BJ (cell line): Measurements from ENCODE around the gene CYP51A1. TPM values are rescaled to one million over a fixed set of nuclear protein-coding genes. Genes with fewer than 3 reads are reported as not detected.
A peak's percentile ranks its signal among the peaks of the same experiment; 100 is the strongest.
"Not testable (repeated sequence)": the region's sequence is repeated elsewhere in the genome, so short reads cannot be mapped to it uniquely, and the experiment has no call there.

Experiments
- CTCF ChIA-PET: fragments of 350-600 bp; formaldehyde crosslinking; extraction: SDS; loops from one replicate; lab custom pipeline; 2021; ENCODE audit warnings: antibody characterized with exemption, inconsistent platforms; lab: Yijun Ruan, JAX
- POLR2A ChIA-PET: fragments of 300-600 bp; sonication (Branson Sonifier 250); formaldehyde crosslinking; extraction: SDS; loops from one replicate; lab custom pipeline; 2021; ENCODE audit warnings: antibody characterized with exemption; lab: Charles Lee
- DNase-seq: peaks from one replicate; pipeline ENCODE4 v3.0.0-alpha.2; 2011; ENCODE audit warnings: low read depth
- H3K27me3 ChIP-seq: 2 replicates; pipeline ENCODE4 v1.6.0; 2011; ENCODE audit warnings: low read length; ENCODE audit not compliant: control insufficient read depth, insufficient read depth
- H3K36me3 ChIP-seq: 2 replicates; pipeline ENCODE4 v1.5.1; 2011; ENCODE audit warnings: low read length; ENCODE audit not compliant: control insufficient read depth, insufficient read depth
- H3K4me3 ChIP-seq: 2 replicates; pipeline ENCODE4 v1.5.1; 2011; ENCODE audit warnings: low read depth, mild to moderate bottlenecking, control low read depth, low read length
- polyA minus RNA-seq: library from RNA; depleted of rRNA, polyadenylated mRNA; stranded (reverse); fragments of >200 nt; gene quantifications from 2 replicates; pipeline ENCODE4 v1.2.3, GENCODE V29; 2011; rRNA and poly(A)+ RNA removed
- polyA plus RNA-seq: library from polyadenylated mRNA; depleted of rRNA; stranded (reverse); fragments of >200 nt; gene quantifications from 2 replicates; pipeline ENCODE4 v1.2.3, GENCODE V29; 2011; rRNA removed
- TF ChIP-seq, protein P1 (sequence below): IDR thresholded peaks from 2 replicates; pipeline ENCODE4 v1.5.1; 2011; ENCODE audit warnings: low read depth, mild to moderate bottlenecking, control low read depth, inconsistent platforms, low read length, moderate library complexity; ENCODE audit not compliant: insufficient read depth

Gene CYP51A1
- polyA plus RNA-seq = 2.2 and 5.8 TPM in 2 replicates
- 3.4 and 6.3 TPM in 2 replicates for polyA minus RNA-seq

- no peaks in the 10 kb centered on the region for H3K36me3 ChIP-seq
- ChIA-PET CTCF (interaction anchor here (0.8 to 2.8 kb wide), 9 partner anchors 9 to 45 kb away, joined by 3 to 9 read pairs (median 3); partner anchors contain the start of gene LRRD1), POLR2A (no interaction called here)
- DNase-seq = peak; percentile 35
- TF ChIP-seq, protein P1, sequence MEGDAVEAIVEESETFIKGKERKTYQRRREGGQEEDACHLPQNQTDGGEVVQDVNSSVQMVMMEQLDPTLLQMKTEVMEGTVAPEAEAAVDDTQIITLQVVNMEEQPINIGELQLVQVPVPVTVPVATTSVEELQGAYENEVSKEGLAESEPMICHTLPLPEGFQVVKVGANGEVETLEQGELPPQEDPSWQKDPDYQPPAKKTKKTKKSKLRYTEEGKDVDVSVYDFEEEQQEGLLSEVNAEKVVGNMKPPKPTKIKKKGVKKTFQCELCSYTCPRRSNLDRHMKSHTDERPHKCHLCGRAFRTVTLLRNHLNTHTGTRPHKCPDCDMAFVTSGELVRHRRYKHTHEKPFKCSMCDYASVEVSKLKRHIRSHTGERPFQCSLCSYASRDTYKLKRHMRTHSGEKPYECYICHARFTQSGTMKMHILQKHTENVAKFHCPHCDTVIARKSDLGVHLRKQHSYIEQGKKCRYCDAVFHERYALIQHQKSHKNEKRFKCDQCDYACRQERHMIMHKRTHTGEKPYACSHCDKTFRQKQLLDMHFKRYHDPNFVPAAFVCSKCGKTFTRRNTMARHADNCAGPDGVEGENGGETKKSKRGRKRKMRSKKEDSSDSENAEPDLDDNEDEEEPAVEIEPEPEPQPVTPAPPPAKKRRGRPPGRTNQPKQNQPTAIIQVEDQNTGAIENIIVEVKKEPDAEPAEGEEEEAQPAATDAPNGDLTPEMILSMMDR = peak; percentile 18; the same call in 1 of the 2 replicates
- H3K27me3 ChIP-seq = no peaks in the 10 kb centered on the region
- peak within 1 kb of the TSS; percentile 75 for H3K4me3 ChIP-seq
These were observed at the start of gene CYP51A1 for GRCh38 chr7:92134271-92135051. Gene CYP51A1, minus strand, starts transcription at chr7:92134477. Its CDS starts 113 bp downstream, at chr7:92134364.

GRCh38 chr7:92178928-92179924, 44.9 kb upstream of the CYP51A1 start, which contains the start of gene LRRD1:
Gene LRRD1, minus strand, starts transcription at chr7:92179142. Its CDS starts 13,940 bp downstream, at chr7:92165202.
- peak; percentile 25 for DNase-seq
- Histone ChIP-seq H3K4me3 (peak within 1 kb of the TSS; percentile 37), H3K27me3 (no peaks in the 10 kb centered on the region), H3K36me3 (no peaks in the 10 kb centered on the region)
- TF ChIP-seq, protein P1 = peak; percentile 97
- CTCF ChIA-PET = interaction anchor here (0.7 to 1.9 kb wide), 19 partner anchors 9 to 282 kb away, joined by 3 to 17 read pairs (median 4); partner anchors contain the start of genes CYP51A1 and GATAD1
- POLR2A ChIA-PET = no interaction called here

- H3K36me3 ChIP-seq = no peaks in the 10 kb centered on the region
- TF ChIP-seq, protein P1 = no peak
- no peaks in the 10 kb centered on the region for H3K27me3 ChIP-seq
- ChIA-PET CTCF (interaction anchor here (0.7 to 1.5 kb wide), 8 partner anchors 8 to 284 kb away, joined by 3 to 6 read pairs (median 3); partner anchors contain the start of genes CYP51A1 and GATAD1), POLR2A (interaction anchor here (0.6 kb wide), 1 partner anchor 20 kb away, joined by 4 read pairs; no protein-coding TSS in a partner anchor)
- no peak for DNase-seq
- no peak overlapping the region for H3K4me3 ChIP-seq
These were observed 43.1 kb upstream of the CYP51A1 start for GRCh38 chr7:92177362-92177761.

DNA sequence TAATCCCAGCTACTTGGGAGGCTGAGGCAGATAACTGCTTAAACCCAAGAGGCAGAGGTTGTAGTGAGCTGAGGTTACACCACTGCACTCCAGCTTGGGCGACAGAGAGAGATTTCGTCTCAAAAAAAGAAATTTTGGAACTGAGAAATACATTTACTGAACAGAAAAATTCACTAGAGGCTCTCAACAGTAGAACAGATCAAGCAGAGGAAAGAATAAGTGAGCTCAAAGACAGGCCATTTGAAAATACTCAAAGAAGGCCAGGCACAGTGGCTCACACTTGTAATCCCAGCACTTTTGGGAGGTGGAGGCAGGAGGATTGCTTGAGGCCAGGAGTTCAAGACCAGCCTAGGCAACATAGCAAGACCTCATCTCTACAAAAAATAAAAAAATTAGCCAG, 35.3 kb upstream of the CYP51A1 start:
- H3K36me3 ChIP-seq, H3K27me3 ChIP-seq, POLR2A ChIA-PET, DNase-seq, H3K4me3 ChIP-seq: not testable (repeated sequence)
- CTCF ChIA-PET = interaction anchor here (1.2 kb wide), 1 partner anchor 8 kb away, joined by 3 read pairs; no protein-coding TSS in a partner anchor

DNA sequence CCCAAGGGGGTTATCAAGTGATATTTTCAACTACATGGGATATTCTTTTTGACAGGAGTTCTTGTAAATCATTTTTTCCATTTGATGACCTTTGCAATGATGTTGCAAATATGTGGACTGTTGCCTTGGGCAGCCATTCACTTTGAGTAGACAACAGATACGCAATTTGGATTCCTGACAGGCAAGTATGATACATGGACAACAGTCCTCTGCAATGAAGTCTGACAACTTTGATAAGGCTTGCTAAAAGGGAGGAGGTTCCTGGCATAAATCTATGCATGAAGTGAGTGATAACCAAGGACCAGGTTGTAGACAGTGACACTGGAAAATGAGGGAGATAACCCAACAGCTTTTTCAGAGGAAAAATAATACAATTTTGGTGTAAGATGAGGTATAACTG, 27.0 kb upstream of the CYP51A1 start:
- Histone ChIP-seq H3K4me3 (no peak overlapping the region), H3K36me3 (no peaks in the 10 kb centered on the region), H3K27me3 (no peaks in the 10 kb centered on the region)
- no peak for DNase-seq
- POLR2A ChIA-PET = no interaction called here
- CTCF ChIA-PET = interaction anchor here (1.1 to 2.0 kb wide), 2 partner anchors 18 to 19 kb away, joined by 3 to 8 read pairs; partner anchors contain the start of gene LRRD1
- TF ChIP-seq, protein P1 = no peak
